Prostate gland (tissue), 2 donors: ENCODE measurements around the gene CXCL9.

Source experiments
- POLR2A ChIP-seq: fragments of 450-650 bp; IDR thresholded peaks from one replicate; pipeline ENCODE4 v1.6.1; 2016; ENCODE audit warnings: antibody characterized with exemption, mild to moderate bottlenecking
- TF ChIP-seq, protein P1 (sequence below), 4 experiments: fragments of 200-600 bp in 2 of 4; fragments of 450-650 bp in 2 of 4; sonication (generic) in 2 of 4; IDR thresholded peaks; 1 replicate in 3 of 4; 2 replicates in 1 of 4; pipeline ENCODE4 v1.5.1; 2016 to 2019; ENCODE audit warnings: antibody characterized with exemption in 4 of 4, mild to moderate bottlenecking in 2 of 4, moderate library complexity in 2 of 4

DNA sequence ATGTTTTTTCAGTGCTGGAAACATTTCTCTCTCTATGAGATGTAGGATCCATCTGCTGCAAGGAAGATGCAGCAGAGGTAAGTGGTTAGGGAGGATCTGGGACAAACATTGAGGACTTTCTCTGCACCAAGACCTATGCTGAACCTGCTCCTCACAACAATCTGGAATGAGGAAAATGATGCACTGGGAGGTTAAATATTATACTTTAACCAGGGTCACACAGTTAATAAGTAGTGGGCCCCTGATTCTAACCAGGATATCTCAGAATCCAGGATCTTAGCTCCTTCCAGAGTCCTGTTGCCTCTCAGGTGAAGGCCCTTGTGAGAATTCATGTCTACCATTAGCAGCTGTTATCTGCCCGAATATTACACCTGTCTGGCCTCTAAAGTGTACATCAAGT is 7.0 kb downstream of the CXCL9 start:
- TF ChIP-seq, protein P1, sequence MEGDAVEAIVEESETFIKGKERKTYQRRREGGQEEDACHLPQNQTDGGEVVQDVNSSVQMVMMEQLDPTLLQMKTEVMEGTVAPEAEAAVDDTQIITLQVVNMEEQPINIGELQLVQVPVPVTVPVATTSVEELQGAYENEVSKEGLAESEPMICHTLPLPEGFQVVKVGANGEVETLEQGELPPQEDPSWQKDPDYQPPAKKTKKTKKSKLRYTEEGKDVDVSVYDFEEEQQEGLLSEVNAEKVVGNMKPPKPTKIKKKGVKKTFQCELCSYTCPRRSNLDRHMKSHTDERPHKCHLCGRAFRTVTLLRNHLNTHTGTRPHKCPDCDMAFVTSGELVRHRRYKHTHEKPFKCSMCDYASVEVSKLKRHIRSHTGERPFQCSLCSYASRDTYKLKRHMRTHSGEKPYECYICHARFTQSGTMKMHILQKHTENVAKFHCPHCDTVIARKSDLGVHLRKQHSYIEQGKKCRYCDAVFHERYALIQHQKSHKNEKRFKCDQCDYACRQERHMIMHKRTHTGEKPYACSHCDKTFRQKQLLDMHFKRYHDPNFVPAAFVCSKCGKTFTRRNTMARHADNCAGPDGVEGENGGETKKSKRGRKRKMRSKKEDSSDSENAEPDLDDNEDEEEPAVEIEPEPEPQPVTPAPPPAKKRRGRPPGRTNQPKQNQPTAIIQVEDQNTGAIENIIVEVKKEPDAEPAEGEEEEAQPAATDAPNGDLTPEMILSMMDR (IDR thresholded peaks at IDR 0.05): no peak
- TF ChIP-seq POLR2A: no peak
